ENCODE data around the gene ZCCHC14.

The ZCCHC14 gene

DNA sequence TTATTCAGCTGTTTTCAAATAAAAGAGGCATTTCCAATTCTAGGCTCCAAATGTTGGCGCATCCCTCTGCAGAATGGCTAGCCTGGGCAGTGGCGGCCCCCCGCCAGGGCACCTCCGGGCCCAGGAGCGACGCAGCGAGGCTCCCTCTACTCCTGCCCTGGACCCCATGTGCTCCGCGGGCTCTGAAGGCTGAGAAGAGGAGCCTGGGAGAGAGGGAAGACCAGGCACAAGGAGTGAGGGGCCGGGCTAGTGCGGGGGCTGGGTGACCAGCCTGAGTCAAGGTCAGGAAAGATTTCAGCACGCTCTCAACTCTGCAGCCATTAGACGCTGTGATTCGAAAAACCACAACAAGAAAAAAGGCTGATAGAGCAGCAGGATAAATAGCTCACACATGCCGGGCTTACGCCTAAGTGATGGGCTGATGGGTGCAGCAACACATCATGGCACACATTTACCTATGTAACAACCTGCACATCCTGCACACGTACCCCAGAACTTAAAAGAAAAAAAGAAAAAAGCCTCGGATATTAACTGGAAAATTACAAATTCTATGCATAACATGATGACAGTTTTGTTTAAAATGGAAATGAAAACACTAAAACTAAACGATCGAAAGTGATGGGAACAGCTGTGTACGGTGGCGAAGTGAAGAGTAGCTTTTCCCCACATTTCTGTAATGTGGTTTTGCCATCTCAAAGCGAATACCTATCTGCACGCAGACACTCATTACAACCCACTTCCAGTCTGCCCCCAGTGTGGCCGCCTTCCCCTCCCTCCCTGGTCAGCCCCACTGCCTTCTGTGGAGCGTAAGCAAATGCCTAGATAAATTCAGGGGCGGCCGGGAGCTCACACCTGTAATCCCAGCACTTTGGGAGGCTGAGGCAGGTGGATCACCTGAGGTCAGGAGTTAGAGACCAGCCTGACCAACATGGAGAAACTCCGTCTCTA lies 56.3 kb downstream of the ZCCHC14 start:
- Histone ChIP-seq H3K4me2 (ENCODE audit: low read length) (no peak overlapping the region), H2AK5ac (ENCODE audit: low read length) (no peak overlapping the region), H2BK12ac (ENCODE audit: low read length) (no peak overlapping the region), H2BK5ac (ENCODE audit: low read depth, low read length, poor library complexity) (no peak overlapping the region), H3K4ac (ENCODE audit: low read depth, low read length) (no peak overlapping the region), H3K79me1 (ENCODE audit: low read length) (no peaks in the 10 kb centered on the region), H3K36me3 (ENCODE audit: control insufficient read depth in 1 of 2, insufficient read depth in 2 of 2, low read length in 2 of 2) (peaks cover 2 to 6% of the 10 kb centered on the region in 2 experiments), H3K4me3 (ENCODE audit: low read depth, low read length) (no peak overlapping the region), H4K12ac (ENCODE audit: low read depth, low read length) (no peak overlapping the region), H2AFZ (ENCODE audit: insufficient read depth, low read length, poor library complexity) (no peak overlapping the region), H4K91ac (ENCODE audit: low read depth, low read length) (no peak overlapping the region), H3K18ac (ENCODE audit: low read length) (no peak overlapping the region), H3K9me3 (ENCODE audit: insufficient read depth, low read depth, low read length) (no peaks in the 10 kb centered on the region), H3K79me2 (ENCODE audit: control insufficient read depth, insufficient read depth, low read length, poor library complexity) (no peaks in the 10 kb centered on the region), H3K27me3 (ENCODE audit: insufficient read depth, low read length) (no peaks in the 10 kb centered on the region), H3K9ac (ENCODE audit: low read length) (no peak overlapping the region), H3K14ac (ENCODE audit: low read length) (no peak overlapping the region), H3K27ac (ENCODE audit: low read depth, low read length) (no peak overlapping the region), H3K23ac (ENCODE audit: low read length) (no peak overlapping the region), H2BK120ac (ENCODE audit: insufficient read depth, low read length, poor library complexity) (no peak overlapping the region), H4K8ac (ENCODE audit: low read depth, low read length) (no peak overlapping the region), H3K4me1 (ENCODE audit: control insufficient read depth in 1 of 2, insufficient read depth in 2 of 2, low read length in 2 of 2) (peaks cover 0 to 4% of the 10 kb centered on the region in 2 experiments)
- no CpG with 5 or more reads among the region's 29 CpGs for WGBS (ENCODE audit: extremely low coverage, insufficient coverage, insufficient read length)
- DNase-seq, result no peak

DNA sequence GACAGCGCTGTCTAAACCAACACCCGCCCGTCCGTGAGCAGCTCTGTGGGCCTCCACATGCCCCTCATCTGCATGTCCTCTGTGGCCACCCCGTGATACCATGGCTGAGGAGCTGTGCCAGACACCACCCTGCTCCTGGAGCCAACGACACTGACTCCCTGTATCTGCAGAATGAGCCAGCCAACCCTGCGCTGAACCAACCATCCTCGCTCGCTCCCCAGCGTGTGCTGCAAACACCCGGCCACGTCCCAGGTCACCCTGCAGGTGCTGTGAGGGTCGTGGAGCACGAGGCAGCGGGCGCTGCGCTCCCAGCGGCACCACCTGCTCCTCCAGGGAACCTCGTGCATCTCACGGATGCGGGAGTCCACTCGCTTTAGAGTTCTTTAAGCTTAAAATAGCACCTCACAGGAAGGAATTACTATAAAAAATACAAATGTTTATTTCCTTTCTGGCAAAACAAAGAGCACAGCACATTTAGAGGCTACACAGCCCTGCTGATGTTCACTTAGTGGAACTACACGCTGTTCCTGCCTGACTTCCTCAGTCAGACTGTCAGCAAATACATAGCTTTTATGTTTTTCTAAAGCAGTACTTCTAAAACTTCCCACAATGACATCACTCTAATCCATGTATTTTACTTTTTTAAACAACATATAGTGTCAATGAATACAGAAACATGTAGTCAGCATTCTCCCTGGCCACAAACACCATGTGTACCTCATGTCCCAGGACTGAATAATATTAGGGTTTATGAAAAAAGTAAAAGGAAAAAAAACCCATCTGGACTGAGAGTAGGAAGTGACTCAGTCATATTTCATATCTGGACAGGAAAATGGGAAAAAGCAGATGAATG lies 57.2 kb downstream of the ZCCHC14 start:
- no peak overlapping the region for H2BK5ac ChIP-seq (ENCODE audit: low read depth, low read length, poor library complexity)
- H3K14ac ChIP-seq (ENCODE audit: low read length), result no peak overlapping the region
- no peak for DNase-seq
- H3K79me1 ChIP-seq (ENCODE audit: low read length), result no peaks in the 10 kb centered on the region
- no peaks in the 10 kb centered on the region for H3K27me3 ChIP-seq (ENCODE audit: insufficient read depth, low read length)
- no peak overlapping the region for H3K9ac ChIP-seq (ENCODE audit: low read length)
- no peak overlapping the region for H2AFZ ChIP-seq (ENCODE audit: insufficient read depth, low read length, poor library complexity)
- no peak overlapping the region for H3K18ac ChIP-seq (ENCODE audit: low read length)
- H4K91ac ChIP-seq (ENCODE audit: low read depth, low read length), result no peak overlapping the region
- no peak overlapping the region for H3K27ac ChIP-seq (ENCODE audit: low read depth, low read length)
- H3K4me1 ChIP-seq (ENCODE audit: control insufficient read depth in 1 of 2, insufficient read depth in 2 of 2, low read length in 2 of 2), result peaks cover 0 to 5% of the 10 kb centered on the region in 2 experiments
- H4K12ac ChIP-seq (ENCODE audit: low read depth, low read length), result no peak overlapping the region
- no peaks in the 10 kb centered on the region for H3K9me3 ChIP-seq (ENCODE audit: insufficient read depth, low read depth, low read length)
- H2AK5ac ChIP-seq (ENCODE audit: low read length), result no peak overlapping the region
- H3K36me3 ChIP-seq (ENCODE audit: control insufficient read depth in 1 of 2, insufficient read depth in 2 of 2, low read length in 2 of 2), result peaks cover 2 to 8% of the 10 kb centered on the region in 2 experiments
- no CpG with 5 or more reads among the region's 23 CpGs for WGBS (ENCODE audit: extremely low coverage, insufficient coverage, insufficient read length)
- no peak overlapping the region for H4K8ac ChIP-seq (ENCODE audit: low read depth, low read length)
- peak overlapping the region; percentile 51 for H3K4me3 ChIP-seq (ENCODE audit: low read depth, low read length)
- no peak overlapping the region for H2BK120ac ChIP-seq (ENCODE audit: insufficient read depth, low read length, poor library complexity)
- no peak overlapping the region for H3K23ac ChIP-seq (ENCODE audit: low read length)
- H3K4ac ChIP-seq (ENCODE audit: low read depth, low read length), result no peak overlapping the region
- no peaks in the 10 kb centered on the region for H3K79me2 ChIP-seq (ENCODE audit: control insufficient read depth, insufficient read depth, low read length, poor library complexity)
- H2BK12ac ChIP-seq (ENCODE audit: low read length), result no peak overlapping the region
- no peak overlapping the region for H3K4me2 ChIP-seq (ENCODE audit: low read length)

DNA sequence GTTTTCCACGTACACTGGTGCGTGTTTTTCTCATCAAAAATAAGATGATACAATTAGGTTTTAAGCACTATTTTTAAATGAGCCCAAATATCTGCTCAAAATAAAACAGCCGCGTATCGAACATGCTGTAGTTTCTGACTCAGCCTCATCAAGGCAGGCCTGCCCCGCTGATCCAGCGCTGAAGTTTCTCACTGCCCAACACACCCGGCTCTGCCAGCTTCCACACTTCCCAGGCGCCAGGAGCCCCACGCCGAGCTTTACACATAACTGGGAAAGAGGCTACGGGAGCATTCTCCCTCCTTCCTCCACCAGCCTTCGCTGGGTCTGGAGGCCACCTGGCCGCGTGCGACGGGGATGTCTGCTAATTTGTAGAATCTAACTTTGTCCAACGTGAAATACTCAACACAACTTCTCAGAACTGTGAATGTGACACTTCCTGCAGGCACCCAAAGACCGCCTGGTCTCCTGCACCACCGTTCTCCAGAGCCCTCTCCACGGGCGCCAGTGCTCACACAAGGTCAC lies 58.6 kb downstream of the ZCCHC14 start:
- Histone ChIP-seq H4K91ac (ENCODE audit: low read depth, low read length) (no peak overlapping the region), H2BK120ac (ENCODE audit: insufficient read depth, low read length, poor library complexity) (no peak overlapping the region), H2BK12ac (ENCODE audit: low read length) (no peak overlapping the region), H3K4me1 (ENCODE audit: control insufficient read depth in 1 of 2, insufficient read depth in 2 of 2, low read length in 2 of 2) (peaks cover 0 to 5% of the 10 kb centered on the region in 2 experiments), H4K12ac (ENCODE audit: low read depth, low read length) (no peak overlapping the region), H4K8ac (ENCODE audit: low read depth, low read length) (no peak overlapping the region), H2AK5ac (ENCODE audit: low read length) (no peak overlapping the region), H2AFZ (ENCODE audit: insufficient read depth, low read length, poor library complexity) (no peak overlapping the region), H2BK5ac (ENCODE audit: low read depth, low read length, poor library complexity) (no peak overlapping the region), H3K27me3 (ENCODE audit: insufficient read depth, low read length) (no peaks in the 10 kb centered on the region), H3K27ac (ENCODE audit: low read depth, low read length) (no peak overlapping the region), H3K9ac (ENCODE audit: low read length) (no peak overlapping the region), H3K4me2 (ENCODE audit: low read length) (no peak overlapping the region), H3K23ac (ENCODE audit: low read length) (no peak overlapping the region), H3K36me3 (ENCODE audit: control insufficient read depth in 1 of 2, insufficient read depth in 2 of 2, low read length in 2 of 2) (peaks cover 2 to 10% of the 10 kb centered on the region in 2 experiments), H3K4me3 (ENCODE audit: low read depth, low read length) (no peak overlapping the region), H3K4ac (ENCODE audit: low read depth, low read length) (no peak overlapping the region), H3K79me1 (ENCODE audit: low read length) (no peaks in the 10 kb centered on the region), H3K9me3 (ENCODE audit: insufficient read depth, low read depth, low read length) (no peaks in the 10 kb centered on the region), H3K18ac (ENCODE audit: low read length) (no peak overlapping the region), H3K79me2 (ENCODE audit: control insufficient read depth, insufficient read depth, low read length, poor library complexity) (no peaks in the 10 kb centered on the region), H3K14ac (ENCODE audit: low read length) (no peak overlapping the region)
- WGBS (ENCODE audit: extremely low coverage, insufficient coverage, insufficient read length), result no CpG with 5 or more reads among the region's 22 CpGs
- no peak for DNase-seq

DNA sequence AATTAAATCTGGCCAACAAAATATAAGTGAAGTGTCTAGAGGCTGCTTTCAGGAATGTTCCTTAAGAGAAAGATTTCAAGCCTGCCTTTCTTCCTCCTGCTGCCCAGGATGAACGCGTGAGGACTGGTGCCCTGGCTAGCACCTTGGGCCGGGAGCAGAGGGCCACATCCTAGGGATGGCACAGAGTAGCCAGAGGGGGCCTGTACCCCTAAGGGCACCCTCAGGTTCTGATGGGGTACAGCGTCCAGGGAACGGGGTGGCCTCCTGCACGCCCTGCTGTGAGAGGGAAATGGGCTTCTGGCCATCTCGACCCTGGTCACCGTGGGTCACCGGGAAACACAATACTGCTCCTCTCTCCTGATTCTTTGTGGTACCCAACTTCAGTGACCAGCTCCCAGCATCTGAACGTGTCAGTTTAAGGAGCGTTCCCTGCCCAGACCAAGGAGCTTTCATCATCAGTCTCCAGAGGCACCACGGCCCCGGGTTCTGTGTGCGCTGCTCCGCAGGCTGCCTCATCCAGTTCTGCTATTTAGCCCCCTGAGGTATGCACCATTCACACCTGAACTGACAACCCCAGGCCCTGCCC lies 60.4 kb downstream of the ZCCHC14 start:
- Histone ChIP-seq H3K9me3 (ENCODE audit: insufficient read depth, low read depth, low read length) (no peaks in the 10 kb centered on the region), H2BK5ac (ENCODE audit: low read depth, low read length, poor library complexity) (no peak overlapping the region), H3K4me1 (ENCODE audit: control insufficient read depth in 1 of 2, insufficient read depth in 2 of 2, low read length in 2 of 2) (peaks cover 0 to 5% of the 10 kb centered on the region in 2 experiments), H3K79me2 (ENCODE audit: control insufficient read depth, insufficient read depth, low read length, poor library complexity) (no peaks in the 10 kb centered on the region), H2AFZ (ENCODE audit: insufficient read depth, low read length, poor library complexity) (no peak overlapping the region), H3K27ac (ENCODE audit: low read depth, low read length) (no peak overlapping the region), H4K8ac (ENCODE audit: low read depth, low read length) (no peak overlapping the region), H3K14ac (ENCODE audit: low read length) (no peak overlapping the region), H2AK5ac (ENCODE audit: low read length) (no peak overlapping the region), H3K9ac (ENCODE audit: low read length) (no peak overlapping the region), H3K4ac (ENCODE audit: low read depth, low read length) (no peak overlapping the region), H4K12ac (ENCODE audit: low read depth, low read length) (no peak overlapping the region), H2BK120ac (ENCODE audit: insufficient read depth, low read length, poor library complexity) (no peak overlapping the region), H3K23ac (ENCODE audit: low read length) (no peak overlapping the region), H3K36me3 (ENCODE audit: control insufficient read depth in 1 of 2, insufficient read depth in 2 of 2, low read length in 2 of 2) (peaks cover 4 to 6% of the 10 kb centered on the region in 2 experiments), H3K4me2 (ENCODE audit: low read length) (no peak overlapping the region), H3K27me3 (ENCODE audit: insufficient read depth, low read length) (no peaks in the 10 kb centered on the region), H3K18ac (ENCODE audit: low read length) (no peak overlapping the region), H3K79me1 (ENCODE audit: low read length) (no peaks in the 10 kb centered on the region), H3K4me3 (ENCODE audit: low read depth, low read length) (no peak overlapping the region), H2BK12ac (ENCODE audit: low read length) (no peak overlapping the region), H4K91ac (ENCODE audit: low read depth, low read length) (no peak overlapping the region)
- DNase-seq, result no peak
- WGBS (ENCODE audit: extremely low coverage, insufficient coverage, insufficient read length), result no CpG with 5 or more reads among the region's 15 CpGs
